ENCODE data around the gene TTC21A. TPM values are rescaled to one million over a fixed set of nuclear protein-coding genes. Genes with fewer than 3 reads are reported as not detected.
"Not testable (repeated sequence)": the region's sequence is repeated elsewhere in the genome, so short reads cannot be mapped to it uniquely, and the experiment has no call there.

Gene TTC21A
- 10 to 100 TPM in 4 of 6 donors, 1 to 10 TPM in 2; 7.4 to 52.4 (median 14.3) TPM for total RNA-seq

GRCh38 chr3:39107388-39108199, at the start of gene TTC21A, which contains the start of gene GORASP1:
TSS of gene TTC21A (plus strand) at chr3:39107680. CDS start at chr3:39107838, 158 bp downstream.
TSS of gene GORASP1 (minus strand) at chr3:39107627. CDS start at chr3:39107541, 86 bp downstream.
- Histone ChIP-seq H3K9me3 (no peaks in the 10 kb centered on the region), H3K27ac (peak within 1 kb of the TSS; percentile 93 to 97 (median 95)), H3K36me3 (peaks cover 0 to 11% (median 4%) of the 10 kb centered on the region in 4 donors), H3K4me1 (peaks cover 38 to 53% (median 44%) of the 10 kb centered on the region in 4 donors), H3K27me3 (no peaks in the 10 kb centered on the region), H3K4me3 (peak within 1 kb of the TSS; percentile 64 to 98 (median 78))
- TF ChIP-seq CTCF (IDR thresholded peaks at IDR 0.05) (peak in 1 of 6 experiments; percentile 33), POLR2A (IDR thresholded peaks at IDR 0.05) (peak in 3 of 4 donors; percentile 40 to 91 (median 86)), POLR2AphosphoS5 (IDR thresholded peaks at IDR 0.05) (peak; percentile 81 to 89), EP300 (IDR thresholded peaks at IDR 0.05) (peak in 1 of 4 donors; percentile 15)
- DNase-seq (peak in 1 of 2 donors; percentile 94), ATAC-seq (ENCODE audit: low FRiP score in 2 of 2) (peak; percentile 88 to 95)
- 1% methylated on average over 12 to 47 of the region's 74 CpGs for WGBS, 2 donors

GRCh38 chr3:39061228-39061627, 46.3 kb upstream of the TTC21A start:
- not testable (repeated sequence) for H3K27ac ChIP-seq; H3K4me1 ChIP-seq; DNase-seq; H3K9me3 ChIP-seq; H3K36me3 ChIP-seq; ATAC-seq (ENCODE audit: low FRiP score in 2 of 2); H3K27me3 ChIP-seq; H3K4me3 ChIP-seq
- 83 to 88% methylated on average over 2 of the region's 2 CpGs for WGBS, 2 donors

GRCh38 chr3:39062180-39062579, 45.3 kb upstream of the TTC21A start:
- peaks cover 0 to 2% (median 0%) of the 10 kb centered on the region in 4 donors for H3K4me1 ChIP-seq
- peaks cover 0 to 19% (median 9%) of the 10 kb centered on the region in 4 donors for H3K36me3 ChIP-seq
- DNase-seq (no peak), ATAC-seq (ENCODE audit: low FRiP score in 2 of 2) (no peak)
- no peak overlapping the region for H3K4me3 ChIP-seq
- no peaks in the 10 kb centered on the region for H3K27me3 ChIP-seq
- H3K27ac ChIP-seq, result no peak overlapping the region
- WGBS, 2 donors, result 69 to 75% methylated on average over 1 of the region's 1 CpG
- no peak for TF ChIP-seq POLR2AphosphoS5 (IDR thresholded peaks at IDR 0.05)
- no peak for TF ChIP-seq EP300 (IDR thresholded peaks at IDR 0.05)
- TF ChIP-seq CTCF (IDR thresholded peaks at IDR 0.05), result no peak
- TF ChIP-seq POLR2A (IDR thresholded peaks at IDR 0.05), result no peak
- no peaks in the 10 kb centered on the region for H3K9me3 ChIP-seq

GRCh38 chr3:39063143-39063542, 44.3 kb upstream of the TTC21A start:
- peaks cover 0 to 28% (median 13%) of the 10 kb centered on the region in 4 donors for H3K36me3 ChIP-seq
- no peak overlapping the region for H3K27ac ChIP-seq
- ATAC-seq (ENCODE audit: low FRiP score in 2 of 2) (no peak), DNase-seq (no peak)
- H3K27me3 ChIP-seq, result no peaks in the 10 kb centered on the region
- TF ChIP-seq CTCF (IDR thresholded peaks at IDR 0.05) (no peak), POLR2AphosphoS5 (IDR thresholded peaks at IDR 0.05) (no peak), EP300 (IDR thresholded peaks at IDR 0.05) (no peak), POLR2A (IDR thresholded peaks at IDR 0.05) (no peak)
- H3K4me3 ChIP-seq, result no peak overlapping the region
- no peaks in the 10 kb centered on the region for H3K9me3 ChIP-seq
- WGBS, 2 donors, result 94 to 95% methylated on average over 3 of the region's 3 CpGs
- peaks cover 0 to 2% (median 0%) of the 10 kb centered on the region in 4 donors for H3K4me1 ChIP-seq

GRCh38 chr3:39064646-39065045, 42.8 kb upstream of the TTC21A start:
- no peak overlapping the region for H3K4me3 ChIP-seq
- peaks cover 0 to 2% (median 0%) of the 10 kb centered on the region in 4 donors for H3K4me1 ChIP-seq
- no peaks in the 10 kb centered on the region for H3K27me3 ChIP-seq
- H3K36me3 ChIP-seq, result peaks cover 0 to 43% (median 18%) of the 10 kb centered on the region in 4 donors
- no peak overlapping the region for H3K27ac ChIP-seq
- 95 to 100% methylated on average over 1 of the region's 1 CpG for WGBS, 2 donors
- DNase-seq, result no peak
- no peak for ATAC-seq (ENCODE audit: low FRiP score in 2 of 2)
- H3K9me3 ChIP-seq, result no peaks in the 10 kb centered on the region
- TF ChIP-seq POLR2A (IDR thresholded peaks at IDR 0.05), result no peak
- no peak for TF ChIP-seq EP300 (IDR thresholded peaks at IDR 0.05)
- TF ChIP-seq CTCF (IDR thresholded peaks at IDR 0.05), result no peak
- no peak for TF ChIP-seq POLR2AphosphoS5 (IDR thresholded peaks at IDR 0.05)
